K562 (cell line): ENCODE results near the gene NF2. TPM values are rescaled to one million over a fixed set of nuclear protein-coding genes. Genes with fewer than 3 reads are reported as not detected.

ENCODE experiments used
- ATAC-seq: fragments of 200-7000 bp; cut with Tn5 transposase; 3 replicates; pipeline ENCODE4 v1.9.1; 2020; ENCODE audit warnings: moderate library complexity
- BruUV-seq: library from RNA; stranded (reverse); fragments of 400-500 nt; replicated peaks from 2 replicates; lab custom pipeline; 2021; lab: Mats Ljungman, UMichigan
- CTCF ChIA-PET: fragments of 300-600 bp; formaldehyde crosslinking; extraction: SDS; loops from one replicate; lab custom pipeline; 2021; ENCODE audit warnings: low intra/inter-chr PET ratio; lab: Yijun Ruan, JAX
- POLR2A ChIA-PET: fragments of 300-600, 350-650 bp; sonication (Branson Sonifier 250); formaldehyde crosslinking; extraction: SDS; loops from one replicate; lab custom pipeline; 2021; ENCODE audit warnings: antibody characterized with exemption, inconsistent platforms; lab: Yijun Ruan, JAX
- DNase-seq, 4 experiments: peaks; one replicate each; pipeline versions ENCODE4 v3.0.0 to v3.0.0-alpha.2; 2011 to 2018; ENCODE audit warnings: low spot score in 3 of 4, mixed read lengths in 3 of 4; ENCODE audit errors: extremely low read depth in 1 of 4
- FAIRE-seq: peaks from 2 replicates; lab custom pipeline; 2011; peaks lifted over from hg19 to GRCh38; lab: Jason Lieb, UNC
- H2AFZ ChIP-seq: 2 replicates; pipeline ENCODE4 v1.6.0; 2011; ENCODE audit warnings: low read depth, low read length, control low read depth, inconsistent platforms
- H3K27ac ChIP-seq: fragments of 200-600 bp; 3 replicates; pipeline ENCODE4 v1.8.0; 2011; ENCODE audit warnings: low read depth, mild to moderate bottlenecking, control low read depth, inconsistent platforms, low read length, moderate library complexity, mixed read lengths; ENCODE audit errors: extremely low read depth
- H3K27me3 ChIP-seq, 2 experiments: fragments of 300-600 bp in 1 of 2; 2 replicates in 1 of 2; 3 replicates in 1 of 2; pipeline versions ENCODE4 v1.6.0 to v1.8.0; 2011; ENCODE audit warnings: inconsistent platforms in 2 of 2, low read length in 2 of 2, mild to moderate bottlenecking in 1 of 2, mixed read lengths in 1 of 2, moderate library complexity in 1 of 2; ENCODE audit not compliant: control insufficient read depth in 2 of 2, insufficient read depth in 2 of 2
- H3K36me3 ChIP-seq: fragments of 300-600 bp; 3 replicates; pipeline ENCODE4 v1.8.0; 2011; ENCODE audit warnings: mild to moderate bottlenecking, low read length, inconsistent platforms; ENCODE audit not compliant: control insufficient read depth, insufficient read depth
- H3K4me1 ChIP-seq, 2 experiments: fragments of 200-600 bp in 1 of 2; replicated peaks in 1 of 2; 2 replicates in 1 of 2; 3 replicates in 1 of 2; pipeline versions ENCODE4 v1.5.1 to v1.8.0; 2011; ENCODE audit warnings: inconsistent platforms in 2 of 2, low read length in 2 of 2, mild to moderate bottlenecking in 1 of 2, mixed read lengths in 1 of 2, moderate library complexity in 1 of 2; ENCODE audit not compliant: control insufficient read depth in 2 of 2, insufficient read depth in 2 of 2
- H3K4me2 ChIP-seq: 2 replicates; pipeline ENCODE4 v1.6.1; 2011; ENCODE audit warnings: low read length, control low read depth, inconsistent platforms, mixed read lengths; ENCODE audit not compliant: insufficient read depth
- H3K4me3 ChIP-seq: fragments of 200-600 bp; sonication (generic), shearing (Covaris generic); 2 replicates; pipeline ENCODE4 v1.5.1; 2016; ENCODE audit warnings: control low read depth, inconsistent platforms
- H3K79me2 ChIP-seq: fragments of 200-600 bp; 3 replicates; pipeline ENCODE4 v1.8.0; 2011; ENCODE audit warnings: low read length, inconsistent platforms; ENCODE audit not compliant: control insufficient read depth, insufficient read depth
- H3K9ac ChIP-seq, 2 experiments: 2 replicates each; pipeline versions ENCODE4 v1.6.0 to v1.6.1; 2011; ENCODE audit warnings: low read depth in 2 of 2, low read length in 2 of 2, control low read depth in 1 of 2, inconsistent platforms in 1 of 2, mild to moderate bottlenecking in 1 of 2, mixed read lengths in 1 of 2; ENCODE audit not compliant: insufficient read depth in 1 of 2
- H3K9me1 ChIP-seq: one replicate; pipeline ENCODE4 v1.6.0; 2011; ENCODE audit warnings: inconsistent platforms, mild to moderate bottlenecking, low read length, moderate library complexity; ENCODE audit not compliant: control insufficient read depth, insufficient read depth
- H3K9me3 ChIP-seq: replicated peaks from 2 replicates; pipeline ENCODE4 v1.5.1; 2011; ENCODE audit warnings: low read depth, low read length, inconsistent platforms; ENCODE audit not compliant: control insufficient read depth, insufficient read depth
- H4K20me1 ChIP-seq: replicated peaks from 2 replicates; pipeline ENCODE4 v1.6.1; 2011; ENCODE audit warnings: low read length, inconsistent platforms, mixed read lengths; ENCODE audit not compliant: control insufficient read depth, insufficient read depth
- CREBBP ChIP-seq: IDR thresholded peaks from one replicate; pipeline ENCODE4 v1.6.1; 2012; ENCODE audit warnings: low read depth, mild to moderate bottlenecking, control low read depth, inconsistent platforms, low read length
- E2F3 ChIP-seq: fragments of 250-450 bp; sonication (Bioruptor Pico); IDR thresholded peaks from 2 replicates; pipeline ENCODE4 v1.4.0; 2020; ENCODE audit warnings: mild to moderate bottlenecking
- FOXM1 ChIP-seq, 2 experiments: fragments of 450-650 bp in 1 of 2; sonication (generic) in 1 of 2; formaldehyde crosslinking in 1 of 2; IDR thresholded peaks; 2 replicates each; pipeline versions ENCODE4 v1.6.1 to v1.9.0; 2017 to 2022; ENCODE audit warnings: low read depth in 2 of 2, mild to moderate bottlenecking in 2 of 2, missing genetic modification reagents in 1 of 2, moderate library complexity in 1 of 2
- GATAD2A ChIP-seq: fragments of 450-650 bp; IDR thresholded peaks from 2 replicates; pipeline ENCODE4 v1.6.1; 2017
- KAT7 ChIP-seq: sonication (generic); formaldehyde crosslinking; IDR thresholded peaks from 2 replicates; pipeline ENCODE4 v1.8.0; 2022; ENCODE audit warnings: missing genetic modification reagents, mild to moderate bottlenecking, borderline replicate concordance
- KLF10 ChIP-seq: fragments of 250-450 bp; sonication (Bioruptor Pico); IDR thresholded peaks from 2 replicates; pipeline ENCODE4 v1.6.1; 2021; ENCODE audit warnings: matching md5 sums
- MAFK ChIP-seq: IDR thresholded peaks from 2 replicates; pipeline ENCODE4 v1.6.1; 2011; ENCODE audit warnings: low read length, improper control_type of control experiment
- MECOM ChIP-seq: fragments of 250-450 bp; sonication (Bioruptor Pico); IDR thresholded peaks from 2 replicates; pipeline ENCODE4 v1.8.0; 2022; ENCODE audit warnings: inconsistent platforms
- NONO ChIP-seq, 2 experiments: fragments of 200-400 bp in 1 of 2; fragments of 450-650 bp in 1 of 2; formaldehyde crosslinking in 1 of 2; IDR thresholded peaks; 2 replicates each; pipeline ENCODE4 v1.6.1; 2017; ENCODE audit warnings: low read depth in 2 of 2, mild to moderate bottlenecking in 2 of 2, moderate library complexity in 2 of 2, low read length in 1 of 2
- RFX1 ChIP-seq: fragments of 450-650 bp; IDR thresholded peaks from 2 replicates; pipeline ENCODE4 v1.6.1; 2016; ENCODE audit warnings: mild to moderate bottlenecking, moderate library complexity
- RFX7 ChIP-seq: fragments of 250-450 bp; sonication (Bioruptor Pico); IDR thresholded peaks from 2 replicates; pipeline ENCODE4 v1.5.1; 2021; ENCODE audit warnings: mild to moderate bottlenecking
- STAT5B ChIP-seq: fragments of 250-450 bp; sonication (Bioruptor Pico); IDR thresholded peaks from 2 replicates; pipeline ENCODE4 v1.8.0; 2021; ENCODE audit warnings: mild to moderate bottlenecking, inconsistent platforms
- U2AF2 ChIP-seq: fragments of 200-400 bp; formaldehyde crosslinking; optimal IDR thresholded peaks from 2 replicates; pipeline ENCODE3; 2017; ENCODE audit warnings: low read depth, mild to moderate bottlenecking, low read length
- XRCC3 ChIP-seq: fragments of 450-650 bp; IDR thresholded peaks from 2 replicates; pipeline ENCODE4 v1.6.1; 2017; ENCODE audit warnings: mild to moderate bottlenecking, moderate library complexity
- ZNF347 ChIP-seq: fragments of 450-650 bp; formaldehyde crosslinking; IDR thresholded peaks from 2 replicates; pipeline ENCODE4 v1.4.0; 2020; ENCODE audit warnings: low read depth, mild to moderate bottlenecking, moderate library complexity
- ZNF431 ChIP-seq: sonication (generic); formaldehyde crosslinking; IDR thresholded peaks from 2 replicates; pipeline ENCODE4 v1.8.0; 2022; ENCODE audit warnings: mild to moderate bottlenecking, missing genetic modification reagents
- WGBS: fragments of 100-300 bp; shearing (Covaris generic); methylation state at CpG from one replicate; pipeline ENCODE4 v1.1.6; 2016; ENCODE audit warnings: low coverage, mixed read lengths; ENCODE audit not compliant: insufficient coverage; ENCODE audit errors: missing lambda C conversion rate; 5-methylcytosine and 5-hydroxymethylcytosine counted together
- in situ Hi-C: fragments of 300-500 bp; cut with MboI; formaldehyde crosslinking; loops from 4 replicates; pipeline ENCODE4 v1.15.0; 2018; ENCODE audit warnings: inconsistent platforms, mixed read lengths
- intact Hi-C: fragments of 100-400 bp; cut with micrococcal nuclease; formaldehyde crosslinking; loops from 2 replicates; pipeline ENCODE4 v1.14.2; 2022
- polyA plus RNA-seq, 8 experiments: library from polyadenylated mRNA; depleted of rRNA in 4 of 8; stranded (reverse) in 5 of 8; unstranded in 3 of 8; fragments of >200 nt; fragmentation: Nextera tagmentation in 2 of 8; fragmentation: Illumina TruSeq in 1 of 8; extraction: Ambion mirVana in 2 of 8; extraction: Trizol in 1 of 8; gene quantifications; 2 replicates each; pipeline versions ENCODE4 v1.2.1 to v1.2.3, GENCODE V29; 2011 to 2014; ENCODE audit warnings: inconsistent platforms in 1 of 8, missing spikeins in 1 of 8
- total RNA-seq, 7 experiments: library from RNA; depleted of rRNA in 6 of 7; stranded (reverse); fragments of >200 nt in 6 of 7; fragmentation: Illumina TruSeq in 2 of 7; extraction: Trizol in 2 of 7; gene quantifications; 2 replicates each; pipeline versions ENCODE4 v1.2.1 to v1.2.3, GENCODE V29; 2011 to 2021; ENCODE audit warnings: low replicate concordance in 1 of 7
- TF ChIP-seq, protein P1 (sequence below): fragments of 250-450 bp; sonication (Bioruptor Pico); IDR thresholded peaks from 2 replicates; pipeline ENCODE4 v1.8.0; 2022; ENCODE audit warnings: moderate library complexity, mild to moderate bottlenecking, inconsistent platforms
- TF ChIP-seq, protein P2 (sequence below): fragments of 450-650 bp; IDR thresholded peaks from 2 replicates; pipeline ENCODE4 v1.7.1; 2018; ENCODE audit warnings: mild to moderate bottlenecking, low read depth; ENCODE audit not compliant: partially characterized antibody
- TF ChIP-seq, protein P3 (sequence below): fragments of 450-650 bp; formaldehyde crosslinking; IDR thresholded peaks from 2 replicates; pipeline ENCODE4 v1.4.0; 2020; ENCODE audit warnings: mild to moderate bottlenecking

Gene NF2
- total and polyA plus RNA-seq, 9 of the 15 experiments (the other 6 are each of a cell fraction or from before 2014, with no cell fraction given) = 2.2 to 32.5 (median 15.2) TPM

DNA sequence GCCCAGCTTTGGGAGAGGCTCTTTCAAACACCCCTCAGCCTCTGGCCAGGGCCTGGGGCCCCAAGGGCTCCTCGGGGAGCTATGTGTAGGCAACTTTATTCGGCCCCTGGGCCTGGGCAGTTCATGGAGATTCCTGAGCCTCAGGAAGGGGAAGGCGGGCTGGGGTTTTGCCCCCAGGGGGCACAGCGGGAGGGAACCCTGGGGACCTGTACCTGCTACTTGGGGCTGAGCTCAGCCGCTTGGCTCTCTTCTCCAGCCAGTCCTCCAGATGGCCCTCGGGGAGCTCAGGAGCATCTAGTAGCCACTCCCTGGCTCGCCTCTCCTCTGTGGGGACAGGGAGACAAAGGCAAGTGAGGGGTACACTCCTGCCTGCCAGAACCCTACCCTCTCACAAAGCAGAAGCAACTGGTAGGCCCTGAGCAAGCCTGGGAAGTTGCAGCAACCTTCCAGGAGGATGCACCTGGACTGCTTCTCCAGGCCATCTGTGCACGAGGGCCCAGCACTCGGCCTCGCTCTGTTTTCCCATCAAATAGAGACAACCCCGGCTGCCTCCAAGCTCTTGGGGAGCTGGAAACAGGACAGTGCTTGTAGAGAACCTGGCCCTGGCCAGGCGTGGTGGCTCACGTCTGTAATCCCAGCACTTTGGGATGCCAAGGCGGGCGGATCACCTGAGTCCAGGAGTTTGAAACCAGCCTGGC lies 134.8 kb downstream of the NF2 start:
- no peak for FAIRE-seq
- 74% methylated on average over 6 of the region's 15 CpGs for WGBS
- ChIA-PET POLR2A (interaction anchor here (0.5 to 0.7 kb wide), 3 partner anchors 12 to 200 kb away, joined by 3 to 4 read pairs (median 4); no protein-coding TSS in a partner anchor), CTCF (no interaction called here)
- Histone ChIP-seq H4K20me1 (no peaks in the 10 kb centered on the region), H2AFZ (no peak overlapping the region), H3K9me3 (no peaks in the 10 kb centered on the region), H3K36me3 (no peaks in the 10 kb centered on the region), H3K4me1 (peaks cover 5 to 24% of the 10 kb centered on the region in 2 experiments; a peak in 4 of 5 replicates), H3K4me2 (no peak overlapping the region), H3K9ac (no peak overlapping the region; a peak in 1 of 4 replicates), H3K4me3 (no peak overlapping the region), H3K27me3 (no peaks in the 10 kb centered on the region), H3K9me1 (no peaks in the 10 kb centered on the region), H3K27ac (no peak overlapping the region), H3K79me2 (no peaks in the 10 kb centered on the region)
- intact Hi-C loops = no loop called here
- in situ Hi-C loops = no loop called here
- DNase-seq = no peak
- no TSS peak for BruUV-seq
- no peak for ATAC-seq
- TF ChIP-seq, protein P1, sequence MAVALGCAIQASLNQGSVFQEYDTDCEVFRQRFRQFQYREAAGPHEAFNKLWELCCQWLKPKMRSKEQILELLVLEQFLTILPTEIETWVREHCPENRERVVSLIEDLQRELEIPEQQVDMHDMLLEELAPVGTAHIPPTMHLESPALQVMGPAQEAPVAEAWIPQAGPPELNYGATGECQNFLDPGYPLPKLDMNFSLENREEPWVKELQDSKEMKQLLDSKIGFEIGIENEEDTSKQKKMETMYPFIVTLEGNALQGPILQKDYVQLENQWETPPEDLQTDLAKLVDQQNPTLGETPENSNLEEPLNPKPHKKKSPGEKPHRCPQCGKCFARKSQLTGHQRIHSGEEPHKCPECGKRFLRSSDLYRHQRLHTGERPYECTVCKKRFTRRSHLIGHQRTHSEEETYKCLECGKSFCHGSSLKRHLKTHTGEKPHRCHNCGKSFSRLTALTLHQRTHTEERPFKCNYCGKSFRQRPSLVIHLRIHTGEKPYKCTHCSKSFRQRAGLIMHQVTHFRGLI (CRISPR knock-in tag) = no peak
- TF ChIP-seq U2AF2 = no peak
- no peak for TF ChIP-seq CREBBP
- TF ChIP-seq, protein P2, sequence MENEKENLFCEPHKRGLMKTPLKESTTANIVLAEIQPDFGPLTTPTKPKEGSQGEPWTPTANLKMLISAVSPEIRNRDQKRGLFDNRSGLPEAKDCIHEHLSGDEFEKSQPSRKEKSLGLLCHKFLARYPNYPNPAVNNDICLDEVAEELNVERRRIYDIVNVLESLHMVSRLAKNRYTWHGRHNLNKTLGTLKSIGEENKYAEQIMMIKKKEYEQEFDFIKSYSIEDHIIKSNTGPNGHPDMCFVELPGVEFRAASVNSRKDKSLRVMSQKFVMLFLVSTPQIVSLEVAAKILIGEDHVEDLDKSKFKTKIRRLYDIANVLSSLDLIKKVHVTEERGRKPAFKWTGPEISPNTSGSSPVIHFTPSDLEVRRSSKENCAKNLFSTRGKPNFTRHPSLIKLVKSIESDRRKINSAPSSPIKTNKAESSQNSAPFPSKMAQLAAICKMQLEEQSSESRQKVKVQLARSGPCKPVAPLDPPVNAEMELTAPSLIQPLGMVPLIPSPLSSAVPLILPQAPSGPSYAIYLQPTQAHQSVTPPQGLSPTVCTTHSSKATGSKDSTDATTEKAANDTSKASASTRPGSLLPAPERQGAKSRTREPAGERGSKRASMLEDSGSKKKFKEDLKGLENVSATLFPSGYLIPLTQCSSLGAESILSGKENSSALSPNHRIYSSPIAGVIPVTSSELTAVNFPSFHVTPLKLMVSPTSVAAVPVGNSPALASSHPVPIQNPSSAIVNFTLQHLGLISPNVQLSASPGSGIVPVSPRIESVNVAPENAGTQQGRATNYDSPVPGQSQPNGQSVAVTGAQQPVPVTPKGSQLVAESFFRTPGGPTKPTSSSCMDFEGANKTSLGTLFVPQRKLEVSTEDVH = no peak
- no peak for TF ChIP-seq KAT7
- no peak for TF ChIP-seq RFX7 (CRISPR knock-in tag)
- TF ChIP-seq ZNF347 (CRISPR knock-in tag) = no peak
- no peak for TF ChIP-seq MECOM (CRISPR knock-in tag)
- no peak for TF ChIP-seq ZNF431
- TF ChIP-seq XRCC3 = no peak
- TF ChIP-seq GATAD2A = no peak
- no peak for TF ChIP-seq KLF10 (CRISPR knock-in tag)
- no peak for TF ChIP-seq FOXM1 (IDR thresholded peaks at IDR 0.05; ENCODE audit: low read depth)
- no peak for TF ChIP-seq FOXM1 (CRISPR knock-in tag; IDR thresholded peaks at IDR 0.05; ENCODE audit: low read depth)
- TF ChIP-seq E2F3 (CRISPR knock-in tag) = no peak
- TF ChIP-seq, protein P3, sequence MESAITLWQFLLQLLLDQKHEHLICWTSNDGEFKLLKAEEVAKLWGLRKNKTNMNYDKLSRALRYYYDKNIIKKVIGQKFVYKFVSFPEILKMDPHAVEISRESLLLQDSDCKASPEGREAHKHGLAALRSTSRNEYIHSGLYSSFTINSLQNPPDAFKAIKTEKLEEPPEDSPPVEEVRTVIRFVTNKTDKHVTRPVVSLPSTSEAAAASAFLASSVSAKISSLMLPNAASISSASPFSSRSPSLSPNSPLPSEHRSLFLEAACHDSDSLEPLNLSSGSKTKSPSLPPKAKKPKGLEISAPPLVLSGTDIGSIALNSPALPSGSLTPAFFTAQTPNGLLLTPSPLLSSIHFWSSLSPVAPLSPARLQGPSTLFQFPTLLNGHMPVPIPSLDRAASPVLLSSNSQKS = no peak
- TF ChIP-seq RFX1 = no peak
- TF ChIP-seq MAFK = no peak
- TF ChIP-seq NONO (IDR thresholded peaks at IDR 0.05; ENCODE audit: low read depth in 2 of 2, low read length in 1 of 2) = no peak
- no peak for TF ChIP-seq STAT5B (CRISPR knock-in tag)
